SU-DHL-6 (cell line): ENCODE data around the gene LBHD1.

Experiments used
- CTCF ChIP-seq: fragments of 200-600 bp; sonication (generic); IDR thresholded peaks from one replicate; pipeline ENCODE4 v1.5.1; 2017; ENCODE audit warnings: antibody characterized with exemption, mild to moderate bottlenecking, low read length, moderate library complexity; ENCODE audit not compliant: insufficient read depth, poor library complexity, severe bottlenecking
- EZH2phosphoT487 ChIP-seq: fragments of 200-600 bp; sonication (generic), shearing (Covaris generic); conservative IDR thresholded peaks from 2 replicates; pipeline ENCODE4 v1.6.1; 2018; ENCODE audit warnings: mild to moderate bottlenecking, antibody characterized with exemption, low read length, moderate library complexity, mixed read lengths

GRCh38 chr11:62671236-62671607 is 845 bp downstream of the LBHD1 start:
- TF ChIP-seq CTCF: no peak
- TF ChIP-seq EZH2phosphoT487: no peak
